Keratinocyte (primary cell): ENCODE measurements around the gene TNNC2. TPM values are rescaled to one million over a fixed set of nuclear protein-coding genes. Genes with fewer than 3 reads are reported as not detected.

ENCODE experiments used
- DNase-seq: peaks from one replicate; pipeline ENCODE4 v3.0.0-alpha.2; 2011; ENCODE audit warnings: low read depth, missing footprints, low spot score
- FAIRE-seq: peaks from 2 replicates; lab custom pipeline; 2011; peaks lifted over from hg19 to GRCh38; lab: Jason Lieb, UNC
- H2AFZ ChIP-seq: 2 replicates; pipeline ENCODE4 v1.6.0; 2012; ENCODE audit warnings: low read length, control low read depth, inconsistent platforms; ENCODE audit not compliant: control insufficient read depth
- H3K27ac ChIP-seq: 2 replicates; pipeline ENCODE4 v1.5.1; 2011; ENCODE audit warnings: low read length; ENCODE audit not compliant: control insufficient read depth, insufficient read depth
- H3K27me3 ChIP-seq: 3 replicates; pipeline ENCODE4 v1.6.0; 2011; ENCODE audit warnings: low read length; ENCODE audit not compliant: control insufficient read depth, insufficient read depth; ENCODE audit errors: extremely low read depth
- H3K36me3 ChIP-seq, 2 experiments: 2 replicates in 1 of 2; 3 replicates in 1 of 2; pipeline ENCODE4 v1.5.1; 2011; ENCODE audit warnings: low read length in 2 of 2, mild to moderate bottlenecking in 1 of 2; ENCODE audit not compliant: control insufficient read depth in 2 of 2, insufficient read depth in 2 of 2; ENCODE audit errors: extremely low read depth in 1 of 2
- H3K4me1 ChIP-seq: 3 replicates; pipeline ENCODE4 v1.5.1; 2011; ENCODE audit warnings: low read length; ENCODE audit not compliant: control insufficient read depth, insufficient read depth; ENCODE audit errors: extremely low read depth
- H3K4me2 ChIP-seq: 3 replicates; pipeline ENCODE4 v1.6.0; 2011; ENCODE audit warnings: low read depth, low read length; ENCODE audit not compliant: control insufficient read depth, insufficient read depth; ENCODE audit errors: extremely low read depth
- H3K4me3 ChIP-seq, 3 experiments: fragments of 200-600 bp in 1 of 3; sonication (generic) in 1 of 3; 2 replicates in 2 of 3; 3 replicates in 1 of 3; pipeline ENCODE4 v1.5.1; 2011 to 2016; ENCODE audit warnings: low read length in 3 of 3, mild to moderate bottlenecking in 3 of 3, control low read depth in 2 of 3, inconsistent platforms in 1 of 3, low read depth in 1 of 3, mixed read lengths in 1 of 3, mixed run types in 1 of 3, moderate library complexity in 1 of 3; ENCODE audit not compliant: control insufficient read depth in 2 of 3, insufficient read depth in 2 of 3; ENCODE audit errors: extremely low read depth in 1 of 3
- H3K79me2 ChIP-seq: 2 replicates; pipeline ENCODE4 v1.6.0; 2012; ENCODE audit warnings: low read length; ENCODE audit not compliant: control insufficient read depth, insufficient read depth
- H3K9ac ChIP-seq: 3 replicates; pipeline ENCODE4 v1.6.0; 2011; ENCODE audit warnings: low read length; ENCODE audit not compliant: control insufficient read depth, insufficient read depth; ENCODE audit errors: extremely low read depth
- H3K9me1 ChIP-seq: 3 replicates; pipeline ENCODE4 v1.6.0; 2011; ENCODE audit warnings: low read length; ENCODE audit not compliant: control insufficient read depth, insufficient read depth; ENCODE audit errors: extremely low read depth
- H3K9me3 ChIP-seq: 2 replicates; pipeline ENCODE4 v1.5.1; 2012; ENCODE audit warnings: low read depth, low read length; ENCODE audit not compliant: control insufficient read depth
- H4K20me1 ChIP-seq: 3 replicates; pipeline ENCODE4 v1.6.0; 2011; ENCODE audit warnings: low read length; ENCODE audit not compliant: control insufficient read depth, insufficient read depth; ENCODE audit errors: extremely low read depth
- EZH2 ChIP-seq: IDR thresholded peaks from one replicate; pipeline ENCODE4 v1.6.1; 2012; ENCODE audit warnings: inconsistent platforms, mild to moderate bottlenecking, low read length, moderate library complexity
- dilution Hi-C: fragments of 300-500 bp; cut with MboI; formaldehyde crosslinking; loops from one replicate; pipeline ENCODE4 v1.7.0; 2020; ENCODE audit warnings: low sequenced_read_pairs; ENCODE audit not compliant: extremely low pct_ligation_motif_present
- polyA plus RNA-seq, 5 experiments: library from polyadenylated mRNA; depleted of rRNA in 3 of 5; stranded (reverse) in 3 of 5; stranded (forward) in 1 of 5; unstranded in 1 of 5; fragments of >200 nt; gene quantifications; 1 replicate in 1 of 5; 2 replicates in 3 of 5; 3 replicates in 1 of 5; pipeline versions ENCODE4 v1.2.1 to v1.2.3, GENCODE V29; 2011 to 2012; ENCODE audit warnings: missing spikeins in 2 of 5, low read depth in 1 of 5, low replicate concordance in 1 of 5
- TF ChIP-seq, protein P1 (sequence below), 3 experiments: IDR thresholded peaks in 1 of 3; conservative IDR thresholded peaks in 1 of 3; optimal IDR thresholded peaks in 1 of 3; 2 replicates in 2 of 3; 3 replicates in 1 of 3; pipeline versions ENCODE3 to v1.5.1; 2011; ENCODE audit warnings: low read length in 3 of 3, mild to moderate bottlenecking in 3 of 3, moderate library complexity in 2 of 3, control low read depth in 1 of 3, inconsistent platforms in 1 of 3; ENCODE audit not compliant: insufficient read depth in 2 of 3; ENCODE audit errors: extremely low read depth in 1 of 3

The TNNC2 gene
- polyA plus RNA-seq, 1 donor (not counting 4 experiments of a cell fraction or from before 2014, with no cell fraction given): 0.16 TPM

DNA sequence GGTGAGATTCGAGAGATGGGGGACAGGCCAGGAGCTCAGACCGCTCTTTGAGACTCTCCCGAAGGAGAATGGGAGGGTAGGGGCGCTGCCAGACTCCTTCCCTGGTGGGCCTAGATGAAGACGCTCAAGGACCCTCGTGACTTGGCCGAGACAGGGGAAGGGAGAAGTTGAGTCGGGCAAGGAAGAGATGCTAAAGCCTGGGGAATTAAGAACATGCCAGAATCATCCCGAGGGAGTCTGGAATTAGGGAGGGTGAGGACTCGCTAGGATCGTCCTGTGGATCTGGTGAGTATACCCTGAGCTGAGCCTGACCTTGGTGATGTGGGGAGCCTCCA lies 14.1 kb downstream of the TNNC2 start:
- H4K20me1 ChIP-seq: peaks cover 6% of the 10 kb centered on the region
- peaks cover 21% of the 10 kb centered on the region for H3K79me2 ChIP-seq
- peak overlapping the region; percentile 76 for H3K27ac ChIP-seq
- peak overlapping the region; percentile 85 for H3K9ac ChIP-seq
- H2AFZ ChIP-seq: peak overlapping the region; percentile 81
- no peak for FAIRE-seq
- H3K4me1 ChIP-seq: peaks cover 13% of the 10 kb centered on the region
- H3K9me3 ChIP-seq: no peaks in the 10 kb centered on the region
- dilution Hi-C loops: no loop called here
- no peak for TF ChIP-seq EZH2
- TF ChIP-seq, protein P1, sequence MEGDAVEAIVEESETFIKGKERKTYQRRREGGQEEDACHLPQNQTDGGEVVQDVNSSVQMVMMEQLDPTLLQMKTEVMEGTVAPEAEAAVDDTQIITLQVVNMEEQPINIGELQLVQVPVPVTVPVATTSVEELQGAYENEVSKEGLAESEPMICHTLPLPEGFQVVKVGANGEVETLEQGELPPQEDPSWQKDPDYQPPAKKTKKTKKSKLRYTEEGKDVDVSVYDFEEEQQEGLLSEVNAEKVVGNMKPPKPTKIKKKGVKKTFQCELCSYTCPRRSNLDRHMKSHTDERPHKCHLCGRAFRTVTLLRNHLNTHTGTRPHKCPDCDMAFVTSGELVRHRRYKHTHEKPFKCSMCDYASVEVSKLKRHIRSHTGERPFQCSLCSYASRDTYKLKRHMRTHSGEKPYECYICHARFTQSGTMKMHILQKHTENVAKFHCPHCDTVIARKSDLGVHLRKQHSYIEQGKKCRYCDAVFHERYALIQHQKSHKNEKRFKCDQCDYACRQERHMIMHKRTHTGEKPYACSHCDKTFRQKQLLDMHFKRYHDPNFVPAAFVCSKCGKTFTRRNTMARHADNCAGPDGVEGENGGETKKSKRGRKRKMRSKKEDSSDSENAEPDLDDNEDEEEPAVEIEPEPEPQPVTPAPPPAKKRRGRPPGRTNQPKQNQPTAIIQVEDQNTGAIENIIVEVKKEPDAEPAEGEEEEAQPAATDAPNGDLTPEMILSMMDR (optimal IDR thresholded peaks at IDR 0.05 in 1 of 3, IDR thresholded peaks at IDR 0.05 in 1 of 3, conservative IDR thresholded peaks at IDR 0.05 in 1 of 3; ENCODE audit: extremely low read depth in 1 of 3, insufficient read depth in 2 of 3, low read length in 3 of 3): no peak
- peak overlapping the region; percentile 63 to 86 (median 82) for H3K4me3 ChIP-seq
- DNase-seq: no peak
- peaks cover 13 to 20% of the 10 kb centered on the region in 2 experiments for H3K36me3 ChIP-seq
- peak overlapping the region; percentile 87 for H3K4me2 ChIP-seq
- H3K27me3 ChIP-seq: no peaks in the 10 kb centered on the region
- H3K9me1 ChIP-seq: no peaks in the 10 kb centered on the region

DNA sequence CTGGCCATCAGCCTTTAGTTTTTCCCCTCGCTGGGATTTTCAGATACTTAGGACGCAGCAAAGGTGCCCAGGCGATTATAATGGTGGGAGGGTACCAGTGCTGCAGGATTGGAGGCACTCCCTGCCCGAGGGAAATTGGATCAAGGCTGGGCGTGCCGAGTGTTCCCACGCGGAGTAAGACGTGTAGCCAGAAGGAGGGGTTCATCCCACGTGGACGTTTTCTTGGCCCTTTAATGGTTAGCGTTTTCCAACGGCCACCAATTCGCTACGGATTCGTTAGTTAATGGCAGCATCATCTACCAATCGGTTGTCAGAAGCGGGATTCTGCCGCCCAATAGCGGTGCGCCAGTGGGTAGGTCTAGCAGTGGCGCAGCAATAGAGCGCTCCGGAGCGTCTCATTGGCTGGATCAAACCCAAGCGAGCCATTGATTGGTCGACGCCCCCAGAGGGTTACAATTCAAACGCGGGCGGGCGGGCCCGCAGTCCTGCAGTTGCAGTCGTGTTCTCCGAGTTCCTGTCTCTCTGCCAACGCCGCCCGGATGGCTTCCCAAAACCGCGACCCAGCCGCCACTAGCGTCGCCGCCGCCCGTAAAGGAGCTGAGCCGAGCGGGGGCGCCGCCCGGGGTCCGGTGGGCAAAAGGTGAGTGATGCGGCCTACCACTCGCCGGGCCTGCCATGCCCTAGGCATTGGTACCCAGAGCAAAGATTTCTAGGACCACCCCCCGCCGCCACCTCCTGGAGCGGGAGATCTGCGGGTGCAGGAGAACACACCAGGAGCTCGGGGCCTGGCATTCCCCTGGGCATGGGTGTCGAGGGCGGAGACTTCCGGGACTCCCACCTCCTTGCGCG lies 14.7 kb downstream of the TNNC2 start, which contains the start of gene UBE2C:
Gene UBE2C, plus strand, starts transcription at position 488 of the 849 bp plus-strand sequence. Its CDS starts 52 bp downstream, at position 540.
- peaks cover 21% of the 10 kb centered on the region for H3K79me2 ChIP-seq
- H3K9ac ChIP-seq: peak within 1 kb of the TSS; percentile 85
- H3K4me2 ChIP-seq: peak within 1 kb of the TSS; percentile 87
- H4K20me1 ChIP-seq: peaks cover 6% of the 10 kb centered on the region
- peak; percentile 84 for DNase-seq
- peak within 1 kb of the TSS; percentile 76 for H3K27ac ChIP-seq
- no peaks in the 10 kb centered on the region for H3K27me3 ChIP-seq
- H3K9me3 ChIP-seq: no peaks in the 10 kb centered on the region
- H3K4me3 ChIP-seq: peak within 1 kb of the TSS; percentile 63 to 86 (median 82)
- peaks cover 13 to 20% of the 10 kb centered on the region in 2 experiments for H3K36me3 ChIP-seq
- no peaks in the 10 kb centered on the region for H3K9me1 ChIP-seq
- dilution Hi-C loops: no loop called here
- peaks cover 13% of the 10 kb centered on the region for H3K4me1 ChIP-seq
- H2AFZ ChIP-seq: peak within 1 kb of the TSS; percentile 81
- TF ChIP-seq, protein P1 (optimal IDR thresholded peaks at IDR 0.05 in 1 of 3, IDR thresholded peaks at IDR 0.05 in 1 of 3, conservative IDR thresholded peaks at IDR 0.05 in 1 of 3; ENCODE audit: extremely low read depth in 1 of 3, insufficient read depth in 2 of 3, low read length in 3 of 3): no peak
- TF ChIP-seq EZH2: no peak
- FAIRE-seq: peak; percentile 91
